PFSK-1 (cell line): Measurements from ENCODE around the gene TFF2.

Experiments used
- FOXP2 ChIP-seq: optimal IDR thresholded peaks from 2 replicates; pipeline ENCODE3; 2011; ENCODE audit warnings: borderline replicate concordance, control low read depth, inconsistent platforms; ENCODE audit not compliant: insufficient read depth; ENCODE audit errors: extremely low read length, extremely low read depth
- POLR2AphosphoS5 ChIP-seq: IDR thresholded peaks from 2 replicates; pipeline ENCODE4 v1.6.1; 2012; ENCODE audit warnings: low read depth, mild to moderate bottlenecking, control low read depth, low read length, moderate library complexity
- SIN3A ChIP-seq: IDR thresholded peaks from 2 replicates; pipeline ENCODE4 v1.6.1; 2012; ENCODE audit warnings: mild to moderate bottlenecking, low read length, moderate library complexity, borderline replicate concordance; ENCODE audit not compliant: insufficient read depth
- TAF1 ChIP-seq: IDR thresholded peaks from 2 replicates; pipeline ENCODE4 v1.6.1; 2012; ENCODE audit warnings: low read length, control low read depth, borderline replicate concordance; ENCODE audit not compliant: insufficient read depth

GRCh38 chr21:42395905-42396651 is 45.3 kb upstream of the TFF2 start, which contains the start of gene TMPRSS3:
- no peak for TF ChIP-seq POLR2AphosphoS5
- no peak for TF ChIP-seq SIN3A
- TF ChIP-seq FOXP2: no peak
- TF ChIP-seq TAF1: no peak
